ENCODE measurements around the gene GRAMD1C. TPM values are rescaled to one million over a fixed set of nuclear protein-coding genes. Genes with fewer than 3 reads are reported as not detected.

Gene GRAMD1C
- total and polyA plus RNA-seq, 7 donors = 0.27 to 12.3 (median 3.6) TPM

DNA sequence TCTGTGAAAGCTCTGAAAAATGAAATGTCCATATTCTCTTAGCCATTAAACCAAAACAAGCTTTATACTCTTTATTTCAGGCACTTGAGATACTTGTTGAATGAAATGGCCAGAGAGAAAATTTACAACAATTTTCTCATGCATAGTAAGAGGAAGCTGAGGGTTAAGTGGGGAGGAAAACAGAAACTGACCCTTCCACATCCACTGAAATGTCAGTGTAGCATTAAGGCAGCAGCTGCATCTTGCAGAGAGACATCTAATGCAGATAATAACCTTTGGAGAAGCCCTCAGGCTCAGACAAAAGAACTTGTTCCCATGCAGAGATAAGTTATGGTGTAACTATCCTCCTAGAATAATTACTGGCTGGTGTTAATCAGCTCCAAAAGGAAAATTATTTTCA, 143.2 kb downstream of the GRAMD1C start:
- no peak for DNase-seq
- Histone ChIP-seq H3K27ac (no peak overlapping the region), H3K4me1 (no peaks in the 10 kb centered on the region), H3K27me3 (no peaks in the 10 kb centered on the region), H3K4me3 (no peak overlapping the region), H3K9me3 (no peaks in the 10 kb centered on the region), H3K36me3 (peaks cover 0 to 51% (median 6%) of the 10 kb centered on the region in 4 donors)
- TF ChIP-seq EP300 (IDR thresholded peaks at IDR 0.05) = no peak
- no peak for TF ChIP-seq POLR2A (IDR thresholded peaks at IDR 0.05)
- TF ChIP-seq, protein P1, sequence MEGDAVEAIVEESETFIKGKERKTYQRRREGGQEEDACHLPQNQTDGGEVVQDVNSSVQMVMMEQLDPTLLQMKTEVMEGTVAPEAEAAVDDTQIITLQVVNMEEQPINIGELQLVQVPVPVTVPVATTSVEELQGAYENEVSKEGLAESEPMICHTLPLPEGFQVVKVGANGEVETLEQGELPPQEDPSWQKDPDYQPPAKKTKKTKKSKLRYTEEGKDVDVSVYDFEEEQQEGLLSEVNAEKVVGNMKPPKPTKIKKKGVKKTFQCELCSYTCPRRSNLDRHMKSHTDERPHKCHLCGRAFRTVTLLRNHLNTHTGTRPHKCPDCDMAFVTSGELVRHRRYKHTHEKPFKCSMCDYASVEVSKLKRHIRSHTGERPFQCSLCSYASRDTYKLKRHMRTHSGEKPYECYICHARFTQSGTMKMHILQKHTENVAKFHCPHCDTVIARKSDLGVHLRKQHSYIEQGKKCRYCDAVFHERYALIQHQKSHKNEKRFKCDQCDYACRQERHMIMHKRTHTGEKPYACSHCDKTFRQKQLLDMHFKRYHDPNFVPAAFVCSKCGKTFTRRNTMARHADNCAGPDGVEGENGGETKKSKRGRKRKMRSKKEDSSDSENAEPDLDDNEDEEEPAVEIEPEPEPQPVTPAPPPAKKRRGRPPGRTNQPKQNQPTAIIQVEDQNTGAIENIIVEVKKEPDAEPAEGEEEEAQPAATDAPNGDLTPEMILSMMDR (IDR thresholded peaks at IDR 0.05) = no peak
- TF ChIP-seq POLR2AphosphoS5 (IDR thresholded peaks at IDR 0.05) = no peak
- intact Hi-C loops (cut with DNase I) = no loop called here

DNA sequence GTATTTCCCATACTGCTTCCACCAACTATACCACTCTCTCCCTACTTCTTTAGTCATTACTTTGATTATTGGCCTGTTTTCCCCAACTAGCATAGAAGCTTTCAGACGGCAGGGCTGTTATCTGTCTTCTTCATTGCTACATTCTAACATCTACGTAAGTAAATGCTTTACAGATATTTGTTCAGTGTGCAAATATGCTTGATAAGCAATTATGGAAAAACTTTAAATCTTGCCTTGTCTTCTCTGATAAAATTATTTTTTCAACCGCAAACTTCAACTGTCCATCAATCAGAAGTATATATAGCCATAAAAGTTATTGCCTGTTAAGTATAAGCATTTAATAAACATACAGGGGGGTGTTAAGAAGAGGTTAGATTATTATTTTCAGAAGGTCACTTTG, 145.0 kb downstream of the GRAMD1C start:
- Histone ChIP-seq H3K4me3 (no peak overlapping the region), H3K4me1 (no peaks in the 10 kb centered on the region), H3K27me3 (no peaks in the 10 kb centered on the region), H3K36me3 (peaks cover 0 to 37% (median 6%) of the 10 kb centered on the region in 4 donors), H3K27ac (no peak overlapping the region), H3K9me3 (no peaks in the 10 kb centered on the region)
- no peak for TF ChIP-seq POLR2A (IDR thresholded peaks at IDR 0.05)
- TF ChIP-seq, protein P1 (IDR thresholded peaks at IDR 0.05) = no peak
- no peak for TF ChIP-seq EP300 (IDR thresholded peaks at IDR 0.05)
- TF ChIP-seq POLR2AphosphoS5 (IDR thresholded peaks at IDR 0.05) = no peak
- intact Hi-C loops (cut with DNase I) = no loop called here
- 95% methylated on average over 3 of the region's 3 CpGs for WGBS, 2 donors
- no peak for DNase-seq

DNA sequence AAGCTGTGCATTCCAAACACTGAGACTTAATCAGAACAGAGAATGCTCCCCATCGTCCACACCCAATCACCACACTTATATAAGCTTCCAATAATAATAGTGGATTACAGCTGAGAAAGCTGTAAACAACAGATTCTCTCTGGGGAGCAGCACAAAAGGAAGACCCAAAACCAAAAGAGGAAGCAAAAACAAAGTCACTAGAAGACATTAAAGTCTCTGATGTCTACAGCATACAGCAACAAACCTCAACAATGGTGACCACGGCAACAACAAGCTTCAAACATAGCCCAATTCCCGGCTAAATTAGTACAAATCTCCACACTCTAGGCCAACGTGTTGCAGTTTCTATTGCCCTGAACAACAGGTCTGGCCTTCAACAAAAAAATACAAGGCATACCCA, 147.0 kb downstream of the GRAMD1C start:
- DNase-seq = no peak
- no peak for TF ChIP-seq POLR2A (IDR thresholded peaks at IDR 0.05)
- no peak for TF ChIP-seq POLR2AphosphoS5 (IDR thresholded peaks at IDR 0.05)
- TF ChIP-seq EP300 (IDR thresholded peaks at IDR 0.05) = no peak
- TF ChIP-seq, protein P1 (IDR thresholded peaks at IDR 0.05) = no peak
- intact Hi-C loops (cut with DNase I) = no loop called here
- peaks cover 0 to 17% (median 2%) of the 10 kb centered on the region in 4 donors for H3K36me3 ChIP-seq
- no peak overlapping the region for H3K27ac ChIP-seq
- WGBS, 2 donors = 40 to 74% methylated on average over 4 of the region's 4 CpGs
- H3K27me3 ChIP-seq = no peaks in the 10 kb centered on the region
- no peaks in the 10 kb centered on the region for H3K9me3 ChIP-seq
- no peak overlapping the region for H3K4me3 ChIP-seq
- no peaks in the 10 kb centered on the region for H3K4me1 ChIP-seq

Other genes with a start within 250 kb of the GRAMD1C start
- 10 to 100 TPM; 10.7 to 21.9 (median 18.2) TPM for gene USF3, start 142.1 kb upstream of the GRAMD1C start, total RNA-seq
- 1 to 10 TPM; 3.5 to 8.4 (median 4.8) TPM for gene USF3, start 142.1 kb upstream of the GRAMD1C start, polyA plus RNA-seq
- gene NAA50, start 92.5 kb upstream of the GRAMD1C start, total RNA-seq = 10 to 100 TPM; 51.0 to 89.9 (median 75.8) TPM
- gene NAA50, start 92.5 kb upstream of the GRAMD1C start, polyA plus RNA-seq = 10 to 100 TPM; 29.4 to 66.6 (median 40.5) TPM
- 10 to 100 TPM; 19.4 to 34.6 (median 26.1) TPM for gene ATP6V1A, start 91.8 kb upstream of the GRAMD1C start, total RNA-seq
- 10 to 100 TPM; 15.0 to 22.2 (median 19.4) TPM for gene ATP6V1A, start 91.8 kb upstream of the GRAMD1C start, polyA plus RNA-seq
- gene ZDHHC23, start 109.2 kb downstream of the GRAMD1C start, total RNA-seq = 1 to 10 TPM; 1.1 to 1.4 (median 1.3) TPM
- gene ZDHHC23, start 109.2 kb downstream of the GRAMD1C start, polyA plus RNA-seq = 1 to 10 TPM; 3.9 to 8.0 (median 4.2) TPM
- 1 to 10 TPM; 3.2 to 5.5 (median 4.7) TPM for gene CCDC191, start 217.7 kb downstream of the GRAMD1C start, total RNA-seq
- gene CCDC191, start 217.7 kb downstream of the GRAMD1C start, polyA plus RNA-seq = 1 to 10 TPM in 2 of 3 donors, under 1 TPM in 1; 0.60 to 2.9 (median 2.3) TPM
- 10 to 100 TPM in 3 of 4 donors, 1 to 10 TPM in 1; 8.0 to 17.5 (median 12.4) TPM for gene QTRT2, start 217.9 kb downstream of the GRAMD1C start, total RNA-seq
- 10 to 100 TPM in 1 of 3 donors, 1 to 10 TPM in 2; 5.8 to 10.2 (median 6.6) TPM for gene QTRT2, start 217.9 kb downstream of the GRAMD1C start, polyA plus RNA-seq

Measured in sigmoid colon (tissue), 7 donors.